ENCODE measurements around the gene TTC32.

TTC32 gene

DNA sequence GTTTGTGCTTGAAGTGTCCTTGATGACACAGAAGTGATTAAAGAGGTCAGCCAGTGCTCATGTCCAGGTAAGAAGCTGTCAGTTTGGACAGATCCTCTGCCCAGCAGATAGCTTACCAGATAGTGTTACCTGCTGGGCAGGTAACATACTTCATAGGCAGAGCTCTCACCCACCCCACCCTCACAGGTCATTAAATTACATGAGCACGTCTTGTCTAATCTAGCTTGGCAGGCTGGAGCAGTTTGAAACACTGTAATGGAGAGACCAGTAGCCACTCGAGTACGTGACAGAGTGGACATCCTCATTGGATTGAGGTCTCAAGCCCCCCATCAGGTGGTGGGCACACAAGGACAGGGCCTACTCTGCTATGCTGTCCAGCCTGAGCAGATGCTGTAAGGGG lies 27.1 kb downstream of the TTC32 start:
- DNase-seq (ENCODE audit: low read depth), result peak; percentile 46
- TF ChIP-seq CTCF (IDR thresholded peaks at IDR 0.05; ENCODE audit: control insufficient read depth, extremely low read depth, insufficient read depth), result no peak

DNA sequence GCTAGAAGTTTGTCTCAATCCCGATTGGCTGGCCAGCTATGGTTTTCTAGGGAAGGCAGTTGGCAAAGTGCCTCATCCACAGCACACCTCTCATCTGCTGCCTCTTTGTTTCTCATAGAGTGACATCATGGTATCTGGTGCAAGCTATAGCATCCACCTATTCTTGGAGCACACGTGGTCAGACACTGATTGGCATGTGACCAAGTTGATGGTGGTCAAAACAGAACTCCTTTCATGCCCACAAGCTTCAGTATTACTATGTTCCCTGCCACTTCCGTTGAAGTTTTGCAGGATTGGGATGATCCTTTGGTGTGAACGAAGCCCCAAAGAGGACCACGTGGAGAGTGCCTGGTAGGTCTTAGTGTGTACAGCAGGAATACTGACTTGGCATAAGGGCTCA lies 28.8 kb downstream of the TTC32 start:
- no peak for TF ChIP-seq CTCF (IDR thresholded peaks at IDR 0.05; ENCODE audit: control insufficient read depth, extremely low read depth, insufficient read depth)
- no peak overlapping the region for H3K4me3 ChIP-seq (ENCODE audit: low read depth, low read length)
- no peak for DNase-seq (ENCODE audit: low read depth)

More for the DNA sequence above, 27.1 kb downstream of the TTC32 start:
- no peak overlapping the region for H3K4me3 ChIP-seq (ENCODE audit: low read depth, low read length)

GRCh38 chr2:19872302-19872701 lies 29.5 kb downstream of the TTC32 start:
- no peak for TF ChIP-seq CTCF (IDR thresholded peaks at IDR 0.05; ENCODE audit: control insufficient read depth, extremely low read depth, insufficient read depth)
- DNase-seq (ENCODE audit: low read depth), result no peak

DNA sequence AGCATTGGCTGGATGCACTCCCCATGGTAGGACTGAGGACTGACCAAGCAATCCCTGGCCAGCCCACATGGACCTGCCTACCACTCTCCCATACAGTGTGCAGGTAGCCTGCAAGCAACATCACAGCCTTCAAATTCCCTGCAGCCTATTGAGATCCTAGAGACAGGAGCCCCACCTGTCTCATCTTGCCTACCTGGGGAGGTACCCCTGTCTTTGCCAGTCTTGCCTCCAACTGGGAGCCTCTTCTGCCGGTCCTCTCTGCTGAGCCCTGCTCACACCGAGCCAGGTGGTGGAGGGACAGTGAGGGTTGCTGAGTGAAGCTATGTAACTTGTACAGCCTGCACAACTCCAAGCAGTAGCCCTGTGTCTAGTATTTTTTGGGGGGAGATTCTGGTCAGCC lies 29.9 kb downstream of the TTC32 start:
- DNase-seq (ENCODE audit: low read depth), result no peak

More at GRCh38 chr2:19872302-19872701, 29.5 kb downstream of the TTC32 start:
- no peak overlapping the region for H3K4me3 ChIP-seq (ENCODE audit: low read depth, low read length)

GRCh38 chr2:19870792-19871191 lies 31.0 kb downstream of the TTC32 start:
- no peak for DNase-seq (ENCODE audit: low read depth)
- no peak for TF ChIP-seq CTCF (IDR thresholded peaks at IDR 0.05; ENCODE audit: control insufficient read depth, extremely low read depth, insufficient read depth)
- no peak overlapping the region for H3K4me3 ChIP-seq (ENCODE audit: low read depth, low read length)

More for the DNA sequence above, 29.9 kb downstream of the TTC32 start:
- TF ChIP-seq CTCF (IDR thresholded peaks at IDR 0.05; ENCODE audit: control insufficient read depth, extremely low read depth, insufficient read depth), result no peak
- no peak overlapping the region for H3K4me3 ChIP-seq (ENCODE audit: low read depth, low read length)

- no peak for DNase-seq (ENCODE audit: low read depth)
- TF ChIP-seq CTCF (IDR thresholded peaks at IDR 0.05; ENCODE audit: control insufficient read depth, extremely low read depth, insufficient read depth), result no peak
- no peak overlapping the region for H3K4me3 ChIP-seq (ENCODE audit: low read depth, low read length)
These were observed 32.8 kb downstream of the TTC32 start for GRCh38 chr2:19868701-19869580.

Measured in LNCaP clone FGC (cell line).